ENCODE results near the gene FADS6. TPM values are rescaled to one million over a fixed set of nuclear protein-coding genes. Genes with fewer than 3 reads are reported as not detected.

The FADS6 gene
- total and polyA plus RNA-seq, 2 of the 13 experiments (the other 11 are each of a cell fraction or from before 2014, with no cell fraction given), result 0.11 TPM

DNA sequence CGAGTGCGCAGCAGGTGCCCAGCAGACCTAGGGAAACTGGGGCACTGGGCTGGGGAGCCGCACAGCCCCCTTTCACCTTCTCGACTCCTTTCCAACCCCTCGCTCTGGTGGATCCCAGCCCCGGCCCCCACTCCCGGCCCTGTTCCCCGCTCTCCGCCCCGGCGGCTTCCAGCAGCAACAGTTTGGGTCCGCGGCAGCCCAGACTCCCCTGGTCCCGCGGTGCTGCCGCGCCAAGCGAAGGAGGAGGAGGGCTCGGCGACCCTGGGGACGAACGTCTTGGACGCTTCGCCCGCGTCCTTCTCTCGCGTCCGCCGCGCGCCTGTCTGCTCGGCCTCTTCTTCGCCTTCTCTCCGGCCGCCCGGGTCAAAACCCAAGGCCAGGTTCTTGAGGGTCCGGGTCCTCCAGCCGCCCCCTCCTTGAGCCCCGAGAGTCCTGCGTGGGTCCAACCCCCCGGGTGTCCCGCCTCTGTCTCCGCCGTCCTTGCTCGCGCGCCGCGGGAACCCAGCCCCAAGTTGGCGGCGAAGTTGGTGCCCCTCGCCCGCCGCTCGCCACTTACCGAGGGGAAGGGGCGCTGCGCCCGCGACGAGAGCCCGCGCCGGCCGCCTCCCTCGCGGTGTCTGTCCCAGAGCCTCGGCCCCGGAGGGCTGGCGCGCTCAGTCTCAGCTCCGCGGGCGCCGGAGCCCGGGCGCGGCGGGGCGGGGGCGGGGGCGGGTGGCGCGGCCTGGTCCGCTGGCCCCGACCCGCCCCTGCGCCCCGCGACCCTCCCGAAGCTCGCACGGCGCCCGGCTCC is 32.4 kb downstream of the FADS6 start:
- H3K9me3 ChIP-seq (ENCODE audit: low read length), result no peaks in the 10 kb centered on the region
- H3K79me2 ChIP-seq (ENCODE audit: insufficient read depth, low read length), result no peaks in the 10 kb centered on the region
- no peak overlapping the region for H3K9ac ChIP-seq (ENCODE audit: insufficient read depth, low read depth, low read length)
- in situ Hi-C loops (cut with HindIII; ENCODE audit: extremely low pct_ligation_motif_present, low pct_unique_long_range_greater_than_20kb) (loop anchor here (5.0 kb wide), 1 partner anchor 69 kb away; no protein-coding TSS in a partner anchor), intact Hi-C loops (cut with micrococcal nuclease; ENCODE audit: unreplicated experiment) (loop anchor here (10.0 kb wide), 1 partner anchor 206 kb away; no protein-coding TSS in a partner anchor)
- H3K27me3 ChIP-seq (ENCODE audit: control insufficient read depth in 1 of 2, insufficient read depth in 2 of 2, low read length in 2 of 2), result peaks cover 16 to 44% of the 10 kb centered on the region in 2 experiments; a peak in 4 of 5 replicates
- ChIA-PET CTCF (ENCODE audit: low intra/inter-chr PET ratio, low total read pairs) (interaction anchor here (2.4 to 2.6 kb wide), 2 partner anchors 18 to 69 kb away, joined by 8 to 30 read pairs; no protein-coding TSS in a partner anchor), POLR2A (interaction anchor here (0.8 to 3.9 kb wide), 3 partner anchors 11 to 116 kb away, joined by 3 to 55 read pairs (median 3); partner anchors contain the start of gene FDXR)
- no peak for ATAC-seq
- peaks cover 0 to 3% of the 10 kb centered on the region in 2 experiments; a peak in 3 of 5 replicates for H3K36me3 ChIP-seq (replicated peaks in 1 of 2; ENCODE audit: control insufficient read depth in 1 of 2, insufficient read depth in 2 of 2, low read length in 2 of 2)
- FAIRE-seq, result no peak
- 71% methylated on average over 63 of the region's 96 CpGs for WGBS (ENCODE audit: low lambda C conversion rate)
- no TSS peak for BruUV-seq (replicated peaks)
- no peak overlapping the region for H3K27ac ChIP-seq (ENCODE audit: extremely low read length, insufficient read depth, low read length)
- peak overlapping the region in 1 of 3 experiments; percentile 25; a peak in 1 of 6 replicates for H3K4me3 ChIP-seq (replicated peaks in 1 of 3; ENCODE audit: insufficient read depth in 1 of 3, low read depth in 2 of 3, low read length in 3 of 3)
- no peak overlapping the region for H2AFZ ChIP-seq (ENCODE audit: low read length)
- H4K20me1 ChIP-seq (ENCODE audit: insufficient read depth, low read length), result no peaks in the 10 kb centered on the region
- peak overlapping the region; percentile 30 for H3K4me2 ChIP-seq (ENCODE audit: low read depth, low read length)
- TF ChIP-seq RARA (CRISPR knock-in tag; IDR thresholded peaks at IDR 0.05) (no peak), AGO2 (optimal IDR thresholded peaks at IDR 0.05; ENCODE audit: low read depth, low read length) (peak; percentile 30), HNRNPL (IDR thresholded peaks at IDR 0.05; ENCODE audit: low read depth, low read length) (0 out of 2 replicates have a peak, but pooled peaks have one; percentile 3), YEATS2 (CRISPR knock-in tag; IDR thresholded peaks at IDR 0.05; ENCODE audit: borderline replicate concordance) (no peak), ZNF792 (CRISPR knock-in tag; IDR thresholded peaks at IDR 0.05) (no peak), ZNF816 (CRISPR knock-in tag; IDR thresholded peaks at IDR 0.05; ENCODE audit: borderline replicate concordance) (0 out of 2 replicates have a peak, but pooled peaks have one; percentile 33), HNRNPK (IDR thresholded peaks at IDR 0.05; ENCODE audit: low read depth, low read length, poor library complexity, severe bottlenecking) (peak; percentile 22), KDM2A (CRISPR knock-in tag; IDR thresholded peaks at IDR 0.05; ENCODE audit: borderline replicate concordance, low read depth) (0 out of 2 replicates have a peak, but pooled peaks have one; percentile 7)
- H3K4me1 ChIP-seq (ENCODE audit: insufficient read depth, low read length), result peaks cover 38% of the 10 kb centered on the region
- DNase-seq (ENCODE audit: low spot score), result no peak
